GM18511 (cell line): ENCODE results near the gene WDR81.
"Not testable (repeated sequence)": the region's sequence is repeated elsewhere in the genome, so short reads cannot be mapped to it uniquely, and the experiment has no call there.

ENCODE experiments used
- ATAC-seq: cut with Tn5 transposase; IDR thresholded peaks from one replicate; pipeline ENCODE4 v1.9.1; 2021; ENCODE audit warnings: mild to moderate bottlenecking, moderate library complexity; ENCODE audit not compliant: unreplicated experiment

Gene WDR81

DNA sequence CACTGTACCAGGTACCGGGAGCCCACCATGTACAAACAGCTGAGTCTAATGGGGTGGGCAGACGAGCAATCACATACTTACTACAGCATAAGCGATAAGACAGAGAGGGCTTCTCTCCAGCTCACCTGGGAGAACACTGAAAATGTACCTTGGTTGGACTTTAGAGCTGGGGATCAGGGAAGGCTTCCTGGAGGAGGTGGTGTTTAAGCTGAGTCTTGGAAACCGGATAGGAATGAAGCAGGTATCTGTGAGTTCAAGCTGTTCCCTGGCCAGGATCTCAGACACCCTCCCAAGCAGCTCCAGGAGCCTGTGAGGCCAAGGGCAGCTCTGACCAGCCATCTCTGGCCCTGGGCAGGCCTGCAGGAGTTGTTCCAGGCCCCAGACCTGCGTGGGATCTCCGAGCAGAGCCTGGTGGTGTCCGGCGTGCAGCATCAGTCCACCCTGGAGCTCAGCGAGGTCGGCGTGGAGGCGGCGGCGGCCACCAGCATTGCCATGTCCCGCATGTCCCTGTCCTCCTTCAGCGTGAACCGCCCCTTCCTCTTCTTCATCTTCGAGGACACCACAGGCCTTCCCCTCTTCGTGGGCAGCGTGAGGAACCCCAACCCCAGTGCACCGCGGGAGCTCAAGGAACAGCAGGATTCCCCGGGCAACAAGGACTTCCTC lies 29.4 kb downstream of the WDR81 start:
- no peak for ATAC-seq

DNA sequence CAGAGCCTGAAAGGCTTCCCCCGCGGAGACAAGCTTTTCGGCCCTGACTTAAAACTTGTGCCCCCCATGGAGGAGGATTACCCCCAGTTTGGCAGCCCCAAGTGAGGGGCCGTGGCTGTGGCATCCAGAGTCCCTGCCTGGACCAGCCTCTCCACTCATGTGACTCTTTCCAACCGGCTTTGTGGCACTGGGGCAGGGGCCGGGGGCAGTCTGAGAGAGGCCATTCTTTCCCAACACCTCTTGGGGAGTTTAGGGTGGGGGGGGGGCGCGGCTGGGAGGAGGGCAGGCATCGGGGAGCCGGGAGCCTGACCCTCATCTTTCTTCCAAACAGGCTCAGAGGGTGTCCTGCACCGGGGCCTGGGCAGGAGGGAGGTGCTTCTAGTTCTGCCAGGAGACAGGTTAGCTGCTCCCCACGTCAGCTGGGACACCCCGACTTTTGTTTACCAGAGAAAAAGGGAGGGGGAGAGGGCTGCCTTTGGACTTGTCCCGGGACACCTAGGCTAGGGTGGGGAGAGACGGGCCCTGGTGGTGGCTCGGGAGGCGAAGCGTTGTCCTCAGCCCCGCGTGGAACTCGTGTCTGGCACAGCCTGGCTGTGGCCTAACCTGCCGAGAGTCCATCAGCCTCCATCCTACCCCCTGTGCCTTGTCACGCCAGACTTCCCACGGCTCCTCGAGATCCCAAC lies 30.1 kb downstream of the WDR81 start:
- no peak for ATAC-seq

DNA sequence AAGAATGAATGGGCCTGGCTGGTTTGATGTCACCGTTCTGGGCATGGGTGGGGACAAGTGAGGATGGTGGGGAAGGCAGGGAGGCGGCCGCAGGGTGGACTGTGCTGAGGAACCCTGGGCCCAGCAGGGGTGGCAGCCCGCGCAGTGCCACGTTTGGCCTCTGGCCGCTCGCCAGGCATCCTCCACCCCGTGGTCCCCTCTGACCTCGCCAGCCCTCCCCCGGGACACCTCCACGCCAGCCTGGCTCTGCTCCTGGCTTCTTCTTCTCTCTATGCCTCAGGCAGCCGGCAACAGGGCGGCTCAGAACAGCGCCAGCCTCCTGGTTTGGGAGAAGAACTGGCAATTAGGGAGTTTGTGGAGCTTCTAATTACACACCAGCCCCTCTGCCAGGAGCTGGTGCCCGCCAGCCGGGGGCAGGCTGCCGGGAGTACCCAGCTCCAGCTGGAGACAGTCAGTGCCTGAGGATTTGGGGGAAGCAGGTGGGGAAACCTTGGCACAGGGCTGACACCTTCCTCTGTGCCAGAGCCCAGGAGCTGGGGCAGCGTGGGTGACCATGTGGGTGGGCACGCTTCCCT lies 30.8 kb downstream of the WDR81 start:
- ATAC-seq = no peak

DNA sequence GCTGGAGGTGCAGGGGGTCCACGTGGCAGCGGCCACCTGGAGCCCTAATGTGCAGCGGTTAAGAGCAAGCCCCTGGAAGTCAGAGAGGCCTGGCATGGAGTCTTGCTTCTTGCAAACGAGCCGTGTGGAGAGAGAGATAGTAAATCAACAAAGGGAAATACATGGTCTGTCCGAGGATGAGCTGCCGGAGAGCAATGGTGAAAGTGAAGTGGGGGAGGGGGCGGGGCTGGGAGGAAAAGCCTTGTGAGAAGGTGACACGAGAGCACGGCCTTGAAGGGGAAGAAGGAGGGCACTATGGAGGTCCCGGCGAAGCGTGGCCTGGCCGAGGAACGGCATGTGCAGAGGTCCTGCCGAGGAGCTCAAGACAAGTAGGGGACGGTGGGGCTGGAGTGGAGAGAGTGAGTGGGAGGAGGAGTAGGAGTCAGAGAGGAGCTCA lies 31.3 kb downstream of the WDR81 start:
- no peak for ATAC-seq

DNA sequence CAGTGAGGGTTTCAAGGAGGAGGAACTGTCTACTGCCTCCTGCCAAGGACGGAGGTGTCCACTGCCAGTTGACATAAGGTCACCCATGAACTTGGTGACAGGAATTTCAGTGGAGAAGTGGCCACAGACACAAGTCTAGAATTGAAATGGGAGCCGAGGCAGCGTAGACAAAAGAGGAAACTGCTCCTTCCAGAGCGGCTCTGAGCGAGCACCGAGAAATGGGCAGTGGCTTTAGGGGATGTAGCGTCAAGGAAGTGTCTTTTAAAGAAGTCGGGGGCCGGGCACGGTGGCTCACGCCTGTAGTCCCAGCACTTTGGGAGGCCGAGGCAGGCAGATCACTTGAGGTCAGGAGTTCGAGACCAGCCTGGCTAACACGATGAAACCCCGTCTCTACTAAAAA lies 34.3 kb downstream of the WDR81 start:
- ATAC-seq = no peak

DNA sequence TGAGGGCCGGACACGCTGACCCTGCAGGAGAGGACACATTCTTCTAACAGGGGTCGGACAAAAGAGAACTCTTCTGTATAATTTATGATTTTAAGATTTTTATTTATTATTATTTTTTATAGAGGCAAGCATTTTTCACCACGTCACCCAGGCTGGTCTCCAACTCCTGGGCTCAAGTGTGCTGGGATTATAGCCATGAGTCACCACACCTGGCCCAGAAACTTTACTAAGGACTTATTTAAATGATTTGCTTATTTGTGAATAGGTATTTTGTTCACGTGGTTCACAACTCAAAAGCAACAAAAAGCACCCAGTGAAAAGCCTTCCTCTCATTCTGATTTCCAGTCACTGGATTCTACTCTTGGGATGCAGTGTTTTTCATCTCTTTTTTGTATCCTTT lies 35.0 kb downstream of the WDR81 start:
- no peak for ATAC-seq

DNA sequence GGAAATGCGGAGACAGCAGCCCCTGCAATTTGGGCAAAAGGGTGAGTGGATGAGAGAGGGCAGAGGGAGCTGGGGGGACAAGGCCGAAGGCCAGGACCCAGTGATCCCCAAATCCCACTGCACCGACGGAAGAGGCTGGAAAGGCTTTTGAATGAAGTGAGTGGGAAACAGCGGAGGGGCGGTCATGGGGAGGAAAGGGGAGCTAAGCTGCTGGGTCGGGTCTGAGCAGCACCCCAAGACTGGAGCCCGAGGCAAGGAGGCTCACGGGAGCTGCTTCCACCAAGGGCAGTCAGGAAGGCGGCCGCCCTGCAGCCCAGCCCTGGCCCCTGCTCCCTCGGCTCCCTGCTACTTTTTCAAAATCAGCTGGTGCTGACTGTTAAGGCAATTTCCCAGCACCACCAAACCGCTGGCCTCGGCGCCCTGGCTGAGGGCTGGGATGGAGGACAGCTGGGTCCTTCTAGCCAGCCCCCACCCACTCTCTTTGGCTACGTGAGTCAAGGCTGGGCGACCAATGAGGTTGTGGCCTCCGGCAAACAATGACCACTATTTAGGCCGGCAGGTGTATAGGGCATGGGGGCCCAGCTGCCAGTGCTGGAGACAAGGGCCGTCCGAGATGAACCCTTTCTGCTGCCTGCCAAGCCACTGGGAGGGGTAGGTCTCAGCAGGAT lies 37.9 kb downstream of the WDR81 start:
- no peak for ATAC-seq

DNA sequence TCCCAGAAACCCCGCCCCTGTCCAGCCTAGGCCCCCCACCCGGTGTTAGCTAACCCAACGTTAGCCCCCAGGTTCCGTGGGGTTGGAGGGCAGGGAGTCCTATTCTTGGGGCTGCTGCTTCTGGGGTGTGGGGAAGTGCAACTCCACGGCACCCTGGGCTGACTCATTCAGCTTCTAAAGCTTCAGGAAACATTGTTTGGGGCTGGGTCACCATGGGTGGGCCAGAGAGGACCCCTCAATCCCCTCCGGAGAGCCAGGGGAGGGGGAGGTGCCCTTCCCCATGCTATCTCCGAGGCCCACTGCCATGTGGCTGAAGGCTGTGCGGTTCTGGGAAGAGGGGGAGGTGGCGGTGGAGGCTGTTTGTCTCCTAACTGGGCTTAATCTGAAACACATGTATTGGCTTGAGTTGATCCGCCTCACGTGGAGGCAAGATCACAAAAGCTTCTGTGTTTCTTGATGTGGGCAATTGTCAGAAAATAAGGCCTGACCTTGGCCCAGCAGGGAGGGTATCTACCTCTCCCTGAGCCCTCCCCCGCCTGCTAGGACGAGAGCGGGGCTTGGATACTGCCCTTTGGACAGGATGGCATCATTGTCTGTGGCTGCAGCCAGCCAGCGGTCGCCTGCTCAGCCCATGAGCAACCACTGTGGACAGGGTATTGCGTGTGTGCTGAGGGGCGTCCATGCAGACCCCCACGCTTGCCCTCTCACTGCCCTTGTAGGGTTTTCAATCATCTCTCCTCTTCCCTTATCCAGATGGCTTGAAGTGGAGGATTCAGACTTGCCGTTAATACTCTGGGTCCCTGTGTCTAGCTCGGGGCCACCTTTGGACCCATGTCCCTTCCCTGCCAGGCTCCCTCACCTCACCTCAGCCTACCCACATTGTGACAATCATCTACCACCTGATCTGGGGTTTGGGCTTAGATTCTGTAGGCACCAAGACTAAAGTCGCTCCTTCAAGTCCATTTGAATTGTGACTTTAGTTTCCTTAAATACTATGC lies 38.7 kb downstream of the WDR81 start:
- ATAC-seq = no peak

DNA sequence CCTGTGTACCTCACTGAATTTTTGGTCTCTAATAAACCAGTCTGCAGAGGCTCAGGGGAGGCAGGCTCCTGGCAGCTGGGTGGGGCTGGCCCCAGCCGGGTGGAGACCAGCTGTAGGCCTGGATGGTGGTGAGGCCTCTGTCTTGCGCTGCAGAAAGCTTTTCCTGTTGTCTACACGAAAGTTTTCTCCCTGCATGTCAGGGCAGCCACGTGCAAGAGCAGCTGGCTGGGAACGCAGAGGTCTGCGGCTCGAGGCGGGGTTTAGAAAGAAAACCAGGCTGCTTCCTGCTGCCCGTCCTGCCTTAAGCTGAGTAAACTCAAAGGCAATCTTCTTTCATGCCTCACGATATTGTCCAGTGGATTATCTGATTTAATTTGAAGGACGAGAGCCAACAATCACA lies 39.8 kb downstream of the WDR81 start:
- no peak for ATAC-seq

DNA sequence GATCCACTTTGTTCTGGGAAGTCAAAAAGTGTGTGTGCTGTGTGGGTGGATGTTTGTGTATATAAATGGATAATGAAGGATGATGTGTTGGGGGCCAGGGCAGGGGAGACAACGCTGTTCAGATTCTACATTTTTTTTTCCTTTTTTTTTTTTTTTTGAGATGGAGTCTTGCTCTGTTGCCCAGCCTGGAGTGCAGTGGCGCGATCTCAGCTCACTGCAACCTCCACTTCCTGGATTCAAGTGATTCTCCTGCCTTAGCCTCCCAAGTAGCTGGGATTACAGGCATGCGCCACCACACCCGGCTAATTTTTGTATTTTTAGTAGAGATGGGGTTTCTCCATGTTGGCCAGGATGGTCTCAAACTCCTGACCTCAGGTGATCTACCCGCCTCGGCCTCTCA lies 40.2 kb downstream of the WDR81 start:
- ATAC-seq = not testable (repeated sequence)

DNA sequence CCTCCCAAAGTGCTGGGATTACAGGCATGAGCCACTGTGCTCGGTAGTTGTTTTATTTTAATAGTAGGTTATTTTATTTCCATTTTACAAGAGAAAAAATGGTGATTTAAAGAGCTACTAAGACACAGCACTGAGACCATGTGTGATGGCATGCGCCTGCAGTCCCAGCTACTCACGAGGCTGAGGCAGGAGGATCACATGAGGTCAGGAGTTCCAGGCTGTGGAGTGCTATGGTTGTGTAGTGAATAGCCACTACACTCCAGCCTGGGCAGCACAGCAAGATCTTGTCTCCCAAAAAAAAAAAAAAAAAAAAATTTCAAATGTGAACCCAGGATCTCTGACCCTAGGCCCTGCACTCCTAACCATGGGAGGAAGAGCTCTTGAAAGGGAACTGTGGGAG lies 41.1 kb downstream of the WDR81 start:
- ATAC-seq = no peak

DNA sequence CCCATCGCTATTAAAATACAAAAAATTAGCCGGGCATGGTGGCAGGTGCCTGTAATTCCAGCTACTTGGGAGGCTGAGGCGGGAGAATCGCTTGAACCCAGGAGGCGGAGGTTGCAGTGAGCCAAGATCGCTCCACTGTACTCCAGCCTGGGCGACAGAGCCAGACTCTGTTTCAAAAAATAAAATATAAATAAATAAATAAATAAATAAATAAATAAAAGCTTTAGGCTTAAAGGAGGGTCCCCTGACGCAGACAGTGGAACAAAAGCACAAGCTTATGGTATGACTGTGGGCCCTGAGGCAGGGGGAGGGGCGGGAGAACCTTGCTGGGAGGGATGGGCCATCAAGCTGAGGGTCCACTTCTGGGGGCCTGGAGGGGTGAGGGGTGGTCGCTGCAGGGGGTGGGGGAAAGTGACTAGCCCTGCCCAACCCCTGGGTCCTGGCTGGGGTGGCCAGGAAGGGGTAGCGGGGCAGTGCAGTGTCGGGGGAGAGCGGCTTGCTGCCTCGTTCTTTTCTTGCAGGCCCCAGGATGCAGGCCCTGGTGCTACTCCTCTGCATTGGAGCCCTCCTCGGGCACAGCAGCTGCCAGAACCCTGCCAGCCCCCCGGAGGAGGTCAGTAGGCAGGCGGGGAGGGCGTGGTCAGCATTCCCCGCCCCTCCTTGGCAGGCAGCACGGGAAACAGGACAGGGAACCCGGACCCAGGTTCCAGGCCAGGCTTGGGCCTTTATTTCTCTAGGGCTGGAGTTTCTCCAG lies 42.1 kb downstream of the WDR81 start:
- ATAC-seq = no peak

DNA sequence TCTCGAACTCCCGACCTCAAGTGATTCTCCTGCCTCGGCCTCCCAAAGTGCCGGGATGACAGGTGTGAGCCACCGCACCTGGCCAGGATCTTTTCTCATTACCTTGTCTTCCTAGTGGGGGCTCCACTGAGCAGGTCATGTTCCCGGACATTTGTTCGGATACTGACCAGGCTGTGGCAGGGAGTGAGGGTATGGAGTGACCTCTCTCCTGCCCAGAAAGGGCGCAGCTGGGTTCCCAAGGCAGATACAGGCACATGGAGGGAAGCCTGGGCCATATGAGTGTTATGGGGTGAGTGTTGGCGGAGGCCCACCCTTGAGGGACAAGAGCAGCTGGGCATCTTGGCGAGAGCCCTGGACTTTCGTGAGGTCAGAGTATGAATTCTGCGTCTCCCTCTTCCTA lies 42.9 kb downstream of the WDR81 start:
- ATAC-seq = no peak

DNA sequence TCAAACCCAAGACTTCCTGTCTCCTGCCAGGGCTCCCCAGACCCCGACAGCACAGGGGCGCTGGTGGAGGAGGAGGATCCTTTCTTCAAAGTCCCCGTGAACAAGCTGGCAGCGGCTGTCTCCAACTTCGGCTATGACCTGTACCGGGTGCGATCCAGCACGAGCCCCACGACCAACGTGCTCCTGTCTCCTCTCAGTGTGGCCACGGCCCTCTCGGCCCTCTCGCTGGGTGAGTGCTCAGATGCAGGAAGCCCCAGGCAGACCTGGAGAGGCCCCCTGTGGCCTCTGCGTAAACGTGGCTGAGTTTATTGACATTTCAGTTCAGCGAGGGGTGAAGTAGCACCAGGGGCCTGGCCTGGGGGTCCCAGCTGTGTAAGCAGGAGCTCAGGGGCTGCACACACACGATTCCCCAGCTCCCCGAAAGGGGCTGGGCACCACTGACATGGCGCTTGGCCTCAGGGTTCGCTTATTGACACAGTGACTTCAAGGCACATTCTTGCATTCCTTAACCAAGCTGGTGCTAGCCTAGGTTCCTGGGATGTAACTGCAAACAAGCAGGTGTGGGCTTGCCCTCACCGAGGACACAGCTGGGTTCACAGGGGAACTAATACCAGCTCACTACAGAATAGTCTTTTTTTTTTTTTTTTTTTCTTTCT lies 45.4 kb downstream of the WDR81 start:
- no peak for ATAC-seq

DNA sequence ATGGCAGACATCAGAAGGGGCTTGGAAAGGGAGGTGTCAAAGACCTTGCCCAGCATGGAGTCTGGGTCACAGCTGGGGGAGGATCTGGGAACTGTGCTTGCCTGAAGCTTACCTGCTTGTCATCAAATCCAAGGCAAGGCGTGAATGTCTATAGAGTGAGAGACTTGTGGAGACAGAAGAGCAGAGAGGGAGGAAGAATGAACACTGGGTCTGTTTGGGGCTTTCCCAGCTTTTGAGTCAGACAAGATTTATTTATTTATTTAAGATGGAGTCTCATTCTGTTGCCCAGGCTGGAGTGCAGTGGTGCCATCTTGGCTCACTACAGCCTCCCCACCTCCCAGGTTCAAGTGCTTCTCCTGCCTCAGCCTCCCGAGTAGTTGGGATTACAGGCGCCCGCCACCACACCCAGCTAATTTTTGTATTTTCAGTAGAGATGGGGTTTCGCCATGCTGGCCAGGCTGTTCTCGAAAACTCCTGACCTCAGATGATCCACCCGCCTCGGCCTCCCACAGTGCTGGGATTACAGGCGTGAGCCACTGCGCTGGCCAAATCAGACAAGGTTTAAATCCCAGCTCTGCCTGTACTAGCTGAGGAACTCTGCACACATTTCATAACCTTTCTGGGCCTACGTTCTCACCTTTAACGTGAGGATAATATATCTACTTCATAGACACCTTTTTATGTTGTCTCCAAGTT lies 48.6 kb downstream of the WDR81 start:
- ATAC-seq = not testable (repeated sequence)

DNA sequence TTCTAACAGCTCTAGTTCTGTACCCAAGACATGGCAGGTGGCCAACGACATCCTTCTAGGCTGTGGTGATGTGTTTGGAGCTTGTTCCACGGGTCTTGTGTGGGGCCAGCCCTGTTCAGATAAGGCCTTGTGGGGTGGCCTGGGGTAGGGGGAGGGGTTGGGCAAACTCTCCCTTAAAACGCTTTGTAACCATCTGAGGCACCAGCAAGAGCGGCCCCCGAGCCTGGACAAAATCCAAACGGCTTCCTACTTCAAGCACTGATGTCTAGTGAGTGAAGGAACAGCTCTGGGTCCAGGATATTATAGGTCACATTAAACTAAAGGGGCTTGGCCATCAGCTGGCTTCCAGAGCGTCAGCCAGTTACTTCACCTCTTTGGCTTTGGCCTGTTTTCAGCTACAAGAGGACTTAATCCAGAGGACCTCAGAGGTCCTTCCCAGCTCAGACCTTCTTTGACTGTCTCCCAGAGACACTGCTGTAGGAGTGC lies 49.2 kb downstream of the WDR81 start:
- ATAC-seq = no peak

DNA sequence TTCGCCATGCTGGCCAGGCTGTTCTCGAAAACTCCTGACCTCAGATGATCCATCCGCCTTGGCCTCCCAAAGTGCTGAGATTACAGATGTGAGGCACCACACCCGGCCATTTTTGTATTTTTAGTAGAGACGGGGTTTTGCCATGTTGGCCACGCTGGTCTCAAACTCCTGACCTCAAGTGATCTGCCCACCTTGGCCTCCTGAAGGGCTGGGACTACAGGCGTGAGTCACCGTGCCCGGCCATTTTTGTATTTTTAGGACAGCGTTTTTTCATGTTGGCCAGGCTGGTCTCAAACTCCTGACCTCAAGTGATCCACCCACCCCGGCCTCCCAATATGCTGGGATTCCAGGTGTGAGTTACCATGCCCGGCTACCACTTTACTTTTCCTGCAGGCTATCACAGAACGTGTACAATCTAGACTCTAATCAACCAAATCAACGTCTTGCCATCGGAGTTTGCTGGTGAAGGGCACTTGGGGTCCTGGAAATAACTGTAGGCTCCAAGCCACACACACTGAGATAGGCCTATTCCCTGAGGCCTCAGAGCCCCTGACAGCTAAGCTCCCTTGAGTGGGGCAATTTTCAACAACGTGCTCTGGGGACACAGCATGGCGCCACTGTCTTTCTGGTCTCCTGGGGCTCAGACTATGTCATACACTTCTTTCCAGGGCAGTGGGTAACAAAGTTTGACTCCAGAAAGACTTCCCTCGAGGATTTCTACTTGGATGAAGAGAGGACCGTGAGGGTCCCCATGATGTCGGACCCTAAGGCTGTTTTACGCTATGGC lies 50.1 kb downstream of the WDR81 start:
- ATAC-seq = no peak

DNA sequence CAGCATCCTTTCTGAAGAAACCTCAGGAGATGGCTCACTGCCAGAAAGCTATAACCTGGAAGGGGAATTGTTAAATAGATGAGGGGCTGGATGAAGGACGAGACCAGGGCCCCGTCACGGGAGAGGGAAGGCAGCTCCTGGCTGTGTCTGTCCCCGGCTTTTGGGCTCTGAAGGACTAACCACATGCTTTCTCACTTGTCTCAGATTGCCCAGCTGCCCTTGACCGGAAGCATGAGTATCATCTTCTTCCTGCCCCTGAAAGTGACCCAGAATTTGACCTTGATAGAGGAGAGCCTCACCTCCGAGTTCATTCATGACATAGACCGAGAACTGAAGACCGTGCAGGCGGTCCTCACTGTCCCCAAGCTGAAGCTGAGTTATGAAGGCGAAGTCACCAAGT lies 51.8 kb downstream of the WDR81 start:
- no peak for ATAC-seq
